Measurements from ENCODE around the gene INSYN1. TPM values are rescaled to one million over a fixed set of nuclear protein-coding genes. Genes with fewer than 3 reads are reported as not detected.

Gene INSYN1
- total RNA-seq, 2 donors from 2014 or later: 1.3 to 3.6 TPM

DNA sequence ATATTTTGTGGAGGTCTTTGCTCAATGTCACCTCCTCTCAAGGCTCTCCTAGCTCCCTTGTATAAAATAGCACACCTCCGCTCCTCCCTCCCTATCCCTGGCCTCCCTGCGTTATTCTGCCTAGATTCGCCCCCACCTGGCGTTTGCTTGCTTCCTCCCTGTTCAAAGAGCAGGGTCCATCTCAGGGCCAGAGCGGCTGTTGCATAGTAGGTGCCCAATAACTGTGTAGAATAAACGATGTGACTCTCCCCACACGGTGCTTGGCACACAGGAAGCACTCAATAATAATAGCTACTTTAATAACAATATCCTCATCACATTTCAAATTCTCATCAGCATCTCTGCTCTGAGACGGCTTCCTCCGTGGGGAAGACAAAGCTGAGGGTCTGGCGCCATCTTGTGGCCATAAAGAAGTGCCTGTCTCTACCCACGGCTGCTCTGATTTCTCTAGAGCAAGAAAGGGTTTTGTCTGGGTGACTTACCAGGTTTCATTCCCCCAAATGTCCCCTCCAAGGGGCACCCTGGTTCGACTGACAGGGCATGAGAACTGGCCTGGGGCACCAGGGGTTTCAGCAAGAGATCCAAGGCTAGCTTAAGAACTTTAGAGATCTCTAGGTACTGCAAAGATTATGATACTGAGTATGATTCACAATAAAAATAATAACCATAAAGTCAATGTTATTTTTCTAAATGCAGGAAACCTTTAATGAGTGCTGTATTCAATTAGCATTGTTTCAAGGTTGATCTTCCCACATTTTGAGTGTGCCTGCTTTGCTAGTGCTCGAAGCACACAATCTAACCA is 52.9 kb downstream of the INSYN1 start:
- TF ChIP-seq, protein P1, sequence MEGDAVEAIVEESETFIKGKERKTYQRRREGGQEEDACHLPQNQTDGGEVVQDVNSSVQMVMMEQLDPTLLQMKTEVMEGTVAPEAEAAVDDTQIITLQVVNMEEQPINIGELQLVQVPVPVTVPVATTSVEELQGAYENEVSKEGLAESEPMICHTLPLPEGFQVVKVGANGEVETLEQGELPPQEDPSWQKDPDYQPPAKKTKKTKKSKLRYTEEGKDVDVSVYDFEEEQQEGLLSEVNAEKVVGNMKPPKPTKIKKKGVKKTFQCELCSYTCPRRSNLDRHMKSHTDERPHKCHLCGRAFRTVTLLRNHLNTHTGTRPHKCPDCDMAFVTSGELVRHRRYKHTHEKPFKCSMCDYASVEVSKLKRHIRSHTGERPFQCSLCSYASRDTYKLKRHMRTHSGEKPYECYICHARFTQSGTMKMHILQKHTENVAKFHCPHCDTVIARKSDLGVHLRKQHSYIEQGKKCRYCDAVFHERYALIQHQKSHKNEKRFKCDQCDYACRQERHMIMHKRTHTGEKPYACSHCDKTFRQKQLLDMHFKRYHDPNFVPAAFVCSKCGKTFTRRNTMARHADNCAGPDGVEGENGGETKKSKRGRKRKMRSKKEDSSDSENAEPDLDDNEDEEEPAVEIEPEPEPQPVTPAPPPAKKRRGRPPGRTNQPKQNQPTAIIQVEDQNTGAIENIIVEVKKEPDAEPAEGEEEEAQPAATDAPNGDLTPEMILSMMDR (IDR thresholded peaks at IDR 0.05): peak; percentile 85 to 93 (median 91)
- TF ChIP-seq POLR2A (IDR thresholded peaks at IDR 0.05): no peak
- DNase-seq: peak; percentile 81 to 85 (median 83)
- no peak overlapping the region for H3K4me3 ChIP-seq
- 31 to 39% methylated on average over 12 to 13 of the region's 13 CpGs for WGBS, 2 donors
- no peaks in the 10 kb centered on the region for H3K36me3 ChIP-seq (replicated peaks in 1 of 2; ENCODE audit: insufficient read depth in 1 of 2, low read depth in 2 of 2)
- H3K27me3 ChIP-seq: no peaks in the 10 kb centered on the region
- intact Hi-C loops (cut with DNase I): no loop called here
- peak; percentile 52 for ATAC-seq
- H3K27ac ChIP-seq: no peak overlapping the region
- no peaks in the 10 kb centered on the region for H3K9me3 ChIP-seq
- H3K4me1 ChIP-seq: peaks cover 12% of the 10 kb centered on the region

DNA sequence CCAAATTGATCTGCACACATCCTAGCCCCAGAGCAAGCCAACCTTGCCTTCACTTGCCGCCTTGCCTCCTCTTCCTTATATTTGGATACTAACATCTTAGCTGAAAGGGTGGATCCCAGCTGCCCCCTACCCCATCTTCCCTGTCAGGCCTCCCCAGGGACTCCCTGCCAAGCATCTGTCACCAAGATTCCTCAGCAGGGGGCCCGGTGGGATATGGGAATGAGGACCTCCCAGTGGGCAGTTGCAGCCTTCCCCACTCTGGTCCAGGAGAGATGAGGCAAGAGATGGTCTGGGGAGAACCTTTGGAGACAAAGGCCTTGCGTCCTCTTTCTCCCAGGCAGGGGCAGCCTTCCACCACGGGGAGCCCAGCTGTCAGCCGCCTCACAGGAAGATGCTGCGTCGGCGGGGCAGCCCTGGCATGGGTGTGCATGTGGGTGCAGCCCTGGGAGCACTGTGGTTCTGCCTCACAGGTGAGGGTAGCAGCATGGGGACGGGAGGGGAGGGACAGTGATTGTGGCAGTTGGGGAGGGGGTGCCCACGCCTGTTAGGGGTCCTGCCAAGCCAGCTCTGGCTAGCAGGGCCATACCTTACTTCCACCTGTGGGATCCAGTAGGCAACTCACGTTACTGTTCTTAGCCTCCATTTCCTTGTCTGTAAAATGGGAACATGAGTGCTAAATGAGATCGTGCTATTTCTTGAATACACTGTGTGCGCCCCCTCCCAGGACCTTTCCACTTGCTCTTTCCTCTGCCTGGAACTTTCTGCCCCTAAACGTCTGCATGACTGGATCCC is 53.7 kb downstream of the INSYN1 start:
- H3K27ac ChIP-seq: no peak overlapping the region
- no peaks in the 10 kb centered on the region for H3K27me3 ChIP-seq
- H3K9me3 ChIP-seq: no peaks in the 10 kb centered on the region
- intact Hi-C loops (cut with DNase I): no loop called here
- no peak overlapping the region for H3K4me3 ChIP-seq
- 78 to 82% methylated on average over 12 to 14 of the region's 14 CpGs for WGBS, 2 donors
- TF ChIP-seq POLR2A (IDR thresholded peaks at IDR 0.05): no peak
- TF ChIP-seq, protein P1 (IDR thresholded peaks at IDR 0.05): no peak
- peaks cover 12% of the 10 kb centered on the region for H3K4me1 ChIP-seq
- no peaks in the 10 kb centered on the region for H3K36me3 ChIP-seq (replicated peaks in 1 of 2; ENCODE audit: insufficient read depth in 1 of 2, low read depth in 2 of 2)
- ATAC-seq: no peak
- no peak for DNase-seq

DNA sequence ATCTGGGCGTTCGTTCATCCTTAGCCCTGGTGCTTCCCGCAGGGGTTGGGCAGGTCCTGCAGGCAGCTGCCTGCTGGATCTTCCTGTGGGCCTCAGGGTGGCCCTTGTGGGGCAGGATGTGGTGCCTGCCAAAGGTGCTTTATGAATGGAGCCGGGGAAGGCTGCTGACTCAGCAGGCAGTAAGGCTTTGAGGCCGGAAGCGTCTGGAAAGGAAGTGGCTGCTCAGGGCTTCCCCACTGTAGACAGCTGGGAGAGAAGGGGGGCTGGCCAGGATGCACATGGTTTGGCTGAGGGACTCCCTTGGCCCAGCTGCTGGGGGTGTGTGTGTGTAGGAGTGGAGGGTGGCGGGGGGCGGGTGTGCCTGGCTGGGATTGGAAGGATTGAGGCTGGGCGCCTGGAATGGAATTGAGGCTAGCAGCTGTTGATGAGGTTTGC is 56.1 kb downstream of the INSYN1 start:
- peak; percentile 49 to 82 (median 66) for DNase-seq
- Histone ChIP-seq H3K36me3 (replicated peaks in 1 of 2; ENCODE audit: insufficient read depth in 1 of 2, low read depth in 2 of 2) (no peaks in the 10 kb centered on the region), H3K27ac (peak overlapping the region in 2 of 4 donors; percentile 26 to 39), H3K4me3 (no peak overlapping the region), H3K4me1 (peaks cover 12% of the 10 kb centered on the region), H3K9me3 (no peaks in the 10 kb centered on the region), H3K27me3 (no peaks in the 10 kb centered on the region)
- intact Hi-C loops (cut with DNase I): no loop called here
- 40 to 56% methylated on average over 7 to 9 of the region's 9 CpGs for WGBS, 2 donors
- no peak for TF ChIP-seq POLR2A (IDR thresholded peaks at IDR 0.05)
- TF ChIP-seq, protein P1 (IDR thresholded peaks at IDR 0.05): no peak
- peak; percentile 70 for ATAC-seq

DNA sequence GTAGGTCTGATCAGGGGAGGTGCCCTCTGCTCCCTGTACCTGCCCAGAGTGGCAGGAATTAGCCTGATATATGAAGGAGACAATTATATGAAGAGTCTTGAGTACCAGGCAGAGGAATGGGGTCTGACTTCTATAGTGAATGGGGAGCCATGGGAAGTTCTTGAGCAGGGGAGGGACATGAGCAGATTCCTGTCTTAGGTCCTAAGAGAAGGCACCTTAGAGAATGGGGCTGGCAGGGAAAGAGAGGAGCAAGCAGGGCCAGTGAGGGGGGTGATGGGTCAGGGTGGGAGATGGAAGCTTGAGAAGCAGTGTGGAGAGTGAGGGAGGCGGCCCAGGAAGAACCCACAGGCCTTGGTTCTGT is 56.5 kb downstream of the INSYN1 start:
- peak overlapping the region in 2 of 4 donors; percentile 26 to 39 for H3K27ac ChIP-seq

More for the DNA sequence above, 56.5 kb downstream of the INSYN1 start:
- ATAC-seq (no peak), DNase-seq (no peak)
- intact Hi-C loops (cut with DNase I): no loop called here
- Histone ChIP-seq H3K4me1 (peaks cover 12% of the 10 kb centered on the region), H3K27me3 (no peaks in the 10 kb centered on the region), H3K9me3 (no peaks in the 10 kb centered on the region), H3K36me3 (replicated peaks in 1 of 2; ENCODE audit: insufficient read depth in 1 of 2, low read depth in 2 of 2) (no peaks in the 10 kb centered on the region), H3K4me3 (no peak overlapping the region)
- 71 to 82% methylated on average over 1 of the region's 1 CpG for WGBS, 2 donors
- no peak for TF ChIP-seq POLR2A (IDR thresholded peaks at IDR 0.05)
- TF ChIP-seq, protein P1 (IDR thresholded peaks at IDR 0.05): no peak
